HEK293T (cell line): ENCODE results near the gene PDIA5.

Source experiments
- ARNT ChIP-seq: fragments of 450-650 bp; IDR thresholded peaks from 2 replicates; pipeline ENCODE4 v1.6.1; 2017; ENCODE audit warnings: mild to moderate bottlenecking
- BHLHE40 ChIP-seq: fragments of 450-650 bp; IDR thresholded peaks from 2 replicates; pipeline ENCODE4 v1.6.1; 2016; ENCODE audit warnings: mild to moderate bottlenecking, moderate library complexity, borderline replicate concordance
- ELF4 ChIP-seq: fragments of 450-650 bp; IDR thresholded peaks from 2 replicates; pipeline ENCODE4 v1.6.1; 2017; ENCODE audit warnings: antibody characterized with exemption
- FOXA1 ChIP-seq: fragments of 450-650 bp; IDR thresholded peaks from 2 replicates; pipeline ENCODE4 v1.6.1; 2016; ENCODE audit warnings: mild to moderate bottlenecking
- FOXK2 ChIP-seq: fragments of 450-650 bp; IDR thresholded peaks from 2 replicates; pipeline ENCODE4 v1.6.1; 2016; ENCODE audit warnings: mild to moderate bottlenecking
- FOXM1 ChIP-seq: fragments of 450-650 bp; IDR thresholded peaks from 2 replicates; pipeline ENCODE4 v1.6.1; 2017; ENCODE audit warnings: mild to moderate bottlenecking, borderline replicate concordance
- HDGF ChIP-seq: fragments of 450-650 bp; IDR thresholded peaks from 2 replicates; pipeline ENCODE4 v1.6.1; 2017; ENCODE audit warnings: antibody characterized with exemption, borderline replicate concordance
- L3MBTL2 ChIP-seq: fragments of 450-650 bp; conservative IDR thresholded peaks from 2 replicates; pipeline ENCODE4 v1.6.1; 2016; ENCODE audit warnings: mild to moderate bottlenecking
- SP1 ChIP-seq: fragments of 450-650 bp; IDR thresholded peaks from 2 replicates; pipeline ENCODE4 v1.6.1; 2017
- SUZ12 ChIP-seq: fragments of 450-650 bp; IDR thresholded peaks from 2 replicates; pipeline ENCODE4 v1.6.1; 2016; ENCODE audit warnings: mild to moderate bottlenecking
- ZNF384 ChIP-seq: fragments of 450-650 bp; IDR thresholded peaks from 2 replicates; pipeline ENCODE4 v1.6.1; 2016

GRCh38 chr3:123198372-123198771 is 131.5 kb downstream of the PDIA5 start:
- TF ChIP-seq HDGF (no peak), BHLHE40 (no peak), SUZ12 (no peak), ARNT (no peak), FOXK2 (no peak), ELF4 (no peak), SP1 (no peak), FOXM1 (no peak), ZNF384 (no peak), L3MBTL2 (no peak), FOXA1 (no peak)
